H4 (cell line): ENCODE data around the gene FOCAD. TPM values are rescaled to one million over a fixed set of nuclear protein-coding genes. Genes with fewer than 3 reads are reported as not detected.
A peak's percentile ranks its signal among the peaks of the same experiment; 100 is the strongest.

ENCODE experiments used
- DNase-seq: peaks from one replicate; pipeline ENCODE4 v3.0.0-alpha.2; 2015; ENCODE audit warnings: low spot score
- total RNA-seq: library from RNA; depleted of rRNA; stranded (reverse); fragments of >200 nt; shearing (Covaris generic); gene quantifications from 2 replicates; pipeline ENCODE4 v1.2.3, GENCODE V29; 2014

Gene FOCAD
- total RNA-seq, 1 experiment from 2014 or later, result 14.7 TPM

DNA sequence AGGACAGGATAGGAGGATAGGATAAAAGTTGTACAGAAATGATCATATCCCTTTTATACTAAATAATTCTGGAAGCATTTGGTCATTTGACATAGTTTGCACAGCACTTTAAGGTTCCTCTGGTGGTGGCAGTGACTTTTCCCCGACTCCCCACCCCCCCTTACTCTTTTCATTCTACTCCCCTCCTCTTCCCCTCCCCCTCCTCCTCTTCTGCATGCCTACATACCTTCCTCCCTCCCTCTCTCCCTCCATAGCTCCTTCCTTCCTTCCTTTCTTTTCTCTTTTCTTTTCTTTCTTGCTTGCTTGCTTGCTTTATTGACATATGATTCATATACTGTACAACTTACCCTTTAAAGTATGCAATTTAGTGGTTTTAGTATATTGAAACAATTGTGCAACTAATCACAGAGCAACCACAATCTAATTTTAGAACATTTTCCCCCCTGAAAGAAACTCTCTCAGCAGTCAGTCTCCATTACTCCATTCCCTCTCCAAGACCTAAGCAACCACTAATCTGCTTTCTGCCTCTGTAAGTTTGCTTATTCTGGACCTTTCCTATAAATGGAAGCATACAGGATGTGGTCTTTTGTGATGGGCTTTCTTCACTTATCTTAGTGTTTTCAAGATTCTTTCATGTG, 188.4 kb downstream of the FOCAD start:
- peak; percentile 63 for DNase-seq

DNA sequence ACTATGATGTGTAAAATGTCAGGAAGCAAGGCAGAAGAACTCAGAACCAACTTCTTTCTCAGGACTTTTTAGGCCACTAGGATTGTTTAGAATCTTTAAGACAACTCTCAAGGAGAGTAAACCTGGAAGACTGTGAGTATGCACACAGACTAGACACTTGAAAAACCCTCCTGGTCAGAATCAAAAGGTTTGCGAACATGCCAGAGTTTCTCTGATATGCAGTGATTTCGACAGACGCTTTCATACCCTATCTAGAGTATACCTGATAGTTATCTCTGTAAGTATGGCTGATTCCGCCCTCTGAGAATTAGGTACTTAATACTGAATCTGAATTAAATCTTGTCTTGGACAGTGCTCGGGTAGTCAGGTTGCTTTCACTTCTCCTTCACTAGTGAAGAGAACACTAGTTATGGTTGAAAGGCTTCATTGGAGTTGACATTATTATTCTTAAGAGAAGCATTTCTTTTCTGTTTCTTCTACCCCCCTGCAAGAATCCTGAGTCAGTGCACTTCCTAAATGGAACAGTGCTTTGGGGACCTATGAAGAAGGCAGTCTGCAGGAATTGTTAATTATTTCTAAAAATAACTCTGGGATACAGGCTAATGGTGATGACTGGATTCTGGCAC, 189.3 kb downstream of the FOCAD start:
- no peak for DNase-seq

DNA sequence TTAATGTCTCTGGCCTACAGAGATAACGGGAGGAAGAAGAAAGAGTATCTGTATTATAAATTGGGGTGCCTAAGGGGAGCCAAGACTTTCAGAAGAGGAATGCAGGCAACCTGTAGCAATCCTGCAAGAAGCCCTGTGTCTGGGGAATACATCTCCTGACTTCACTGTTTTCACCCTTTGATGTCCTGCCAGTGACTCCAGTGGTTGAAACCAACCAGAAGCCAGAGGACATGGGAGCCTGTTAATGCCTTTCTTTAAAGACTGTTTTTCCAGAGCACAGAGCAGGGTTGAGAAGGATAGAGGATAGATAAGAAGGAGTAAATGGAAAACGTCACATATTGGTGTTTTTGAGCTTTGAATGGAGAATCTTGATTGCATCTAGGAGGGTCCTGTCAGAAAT, 196.2 kb downstream of the FOCAD start:
- no peak for DNase-seq

DNA sequence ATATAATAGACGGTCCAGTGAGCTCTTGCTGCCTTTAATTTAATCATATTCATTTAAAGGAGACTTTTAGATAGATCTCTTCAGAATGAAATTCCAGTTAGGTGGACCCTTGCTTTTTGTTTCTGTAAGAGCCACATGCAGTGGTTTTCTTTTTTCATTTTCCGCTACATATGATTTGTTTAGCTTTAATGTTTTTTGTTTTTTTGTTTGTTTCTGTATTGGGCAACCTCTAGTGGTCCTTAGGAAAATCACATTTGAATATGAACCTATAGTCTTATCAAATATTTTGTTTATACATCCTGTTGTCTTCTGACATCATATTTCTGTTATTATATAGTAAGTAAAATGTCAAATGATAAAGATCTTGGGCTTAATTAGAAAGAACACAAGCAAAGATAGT, 196.6 kb downstream of the FOCAD start:
- DNase-seq, result no peak

DNA sequence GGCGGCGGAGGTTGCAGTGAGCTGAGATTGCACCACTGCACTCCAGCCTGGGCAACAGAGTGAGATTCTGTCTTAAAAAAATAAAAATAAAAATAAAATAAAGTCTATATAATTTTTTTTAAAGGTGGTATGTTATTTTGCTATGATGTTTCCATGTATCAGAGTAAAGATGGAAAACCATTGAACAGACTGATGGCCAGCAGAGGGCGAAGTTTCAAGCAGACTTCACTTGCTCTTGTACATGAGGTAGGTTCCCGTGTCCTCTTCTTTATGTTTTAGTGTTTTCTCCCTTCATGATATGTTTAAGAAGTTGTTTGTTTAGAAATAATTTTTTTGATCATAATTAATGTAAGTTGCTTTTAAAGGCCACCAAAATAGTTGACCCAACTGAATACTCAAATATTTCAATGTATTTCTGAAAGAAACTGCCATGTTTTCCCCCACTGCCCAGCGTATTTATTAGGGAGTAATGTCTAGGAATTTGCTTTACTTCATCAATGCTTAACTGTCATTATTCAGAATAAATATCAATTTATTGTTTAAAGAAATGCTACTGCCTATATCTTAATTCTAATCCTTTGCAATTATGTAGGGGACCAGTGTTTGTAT, 201.0 kb downstream of the FOCAD start:
- peak; percentile 12 for DNase-seq

DNA sequence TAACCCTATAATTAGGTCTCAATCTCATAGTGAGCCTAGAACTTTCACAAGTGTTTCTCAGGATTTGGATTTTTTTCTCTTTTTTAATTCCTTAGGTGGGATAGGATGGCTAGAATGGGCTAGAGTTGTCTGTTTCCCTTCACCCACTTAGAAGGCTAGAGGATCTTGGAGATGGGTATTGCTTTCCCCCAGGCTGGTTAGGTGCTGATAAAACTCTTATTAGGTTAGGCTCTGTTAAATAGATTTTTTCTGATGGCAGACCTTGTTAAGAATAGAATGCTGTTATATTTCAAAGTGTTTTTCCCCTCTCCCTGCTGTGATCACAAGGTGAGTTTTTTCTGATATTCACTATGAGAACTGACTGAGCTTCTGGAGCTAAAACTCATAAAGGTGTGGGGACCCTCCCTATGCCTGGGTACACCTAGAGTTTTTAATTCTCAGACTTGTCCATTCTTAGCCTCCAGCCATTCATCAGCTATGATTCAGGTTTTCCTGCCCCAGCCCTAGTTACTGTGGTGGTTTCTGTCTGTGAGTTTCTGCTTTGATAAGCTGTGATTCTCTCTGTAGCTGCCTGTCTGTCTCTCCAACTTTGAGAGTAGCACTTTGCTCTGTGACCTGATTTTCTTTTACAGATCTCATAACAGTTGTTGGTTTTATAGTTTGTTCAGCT, 215.0 kb downstream of the FOCAD start:
- DNase-seq, result no peak

DNA sequence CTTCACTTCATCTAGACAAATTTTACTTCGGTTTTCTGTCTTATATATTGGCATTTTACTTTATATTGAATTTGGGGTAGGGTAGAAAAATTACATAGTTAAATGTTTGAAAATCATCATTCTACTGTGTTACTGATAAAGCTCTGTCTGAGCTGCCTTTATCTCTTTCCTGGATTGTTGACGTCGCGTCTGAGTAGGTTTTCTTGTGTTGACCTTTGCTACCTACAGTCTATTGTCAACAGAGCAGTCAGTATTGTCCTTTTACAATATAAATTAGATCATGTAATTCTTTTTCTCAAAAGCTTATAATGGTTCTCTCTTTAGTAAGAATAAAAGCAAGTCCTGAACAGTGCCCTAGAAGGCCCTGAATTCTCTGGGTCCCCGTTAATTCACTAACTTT, 219.2 kb downstream of the FOCAD start:
- no peak for DNase-seq

DNA sequence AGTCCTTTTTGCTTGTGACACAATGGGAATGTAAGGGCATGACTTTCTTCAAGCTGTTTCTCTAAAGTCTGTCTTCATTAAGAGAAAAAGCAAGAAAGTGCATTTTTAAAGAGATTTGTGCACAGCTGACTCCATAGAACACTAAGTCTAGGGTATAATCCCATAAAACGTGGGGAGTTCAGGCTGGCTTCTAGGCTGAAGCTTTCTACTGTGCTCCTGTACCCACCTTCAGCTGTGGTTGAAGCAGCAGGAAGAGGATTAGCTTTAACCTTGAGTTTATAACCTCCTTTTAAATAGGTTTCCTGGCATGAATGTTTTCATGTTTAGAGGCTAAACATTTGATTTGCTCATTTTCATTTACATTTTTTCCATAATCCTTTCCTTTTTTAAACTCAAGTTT, 220.9 kb downstream of the FOCAD start:
- no peak for DNase-seq

DNA sequence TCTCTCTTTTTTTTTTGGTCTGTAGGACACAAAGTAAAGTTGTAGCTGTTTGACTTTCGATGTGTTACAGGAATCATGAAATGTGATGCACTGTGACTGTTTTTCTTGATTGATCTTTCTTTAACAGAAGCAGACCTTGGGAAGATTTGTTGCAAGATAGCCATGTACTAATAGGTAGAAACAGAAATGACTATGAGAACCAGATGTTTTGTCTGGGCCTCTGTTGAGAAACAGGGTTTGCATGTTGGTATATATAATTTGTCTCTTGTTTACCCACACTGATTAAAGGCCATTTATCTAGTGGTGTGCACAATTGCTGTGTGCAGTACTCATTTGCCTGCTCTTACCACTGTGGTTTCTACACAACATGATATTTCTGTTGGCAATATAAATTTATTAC, 222.3 kb downstream of the FOCAD start:
- DNase-seq, result no peak

DNA sequence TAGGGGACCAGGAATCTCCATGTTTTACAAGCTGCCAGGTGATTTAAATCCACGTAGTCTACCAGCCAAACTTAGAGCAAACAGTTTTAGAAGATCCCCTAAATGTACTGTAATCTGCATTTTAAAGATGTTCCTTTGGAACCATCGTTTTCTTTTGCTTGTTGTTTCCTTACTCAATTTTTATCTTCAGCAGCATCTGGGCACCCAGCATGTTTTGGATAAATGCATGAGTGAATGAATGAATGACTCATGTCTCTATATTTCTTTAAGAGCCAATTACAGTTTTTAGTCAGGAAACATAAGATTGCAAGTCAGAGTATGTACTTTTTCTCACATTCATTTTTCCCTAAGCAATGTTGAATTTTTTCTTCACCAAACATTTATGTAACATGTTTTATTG, 224.4 kb downstream of the FOCAD start:
- no peak for DNase-seq

DNA sequence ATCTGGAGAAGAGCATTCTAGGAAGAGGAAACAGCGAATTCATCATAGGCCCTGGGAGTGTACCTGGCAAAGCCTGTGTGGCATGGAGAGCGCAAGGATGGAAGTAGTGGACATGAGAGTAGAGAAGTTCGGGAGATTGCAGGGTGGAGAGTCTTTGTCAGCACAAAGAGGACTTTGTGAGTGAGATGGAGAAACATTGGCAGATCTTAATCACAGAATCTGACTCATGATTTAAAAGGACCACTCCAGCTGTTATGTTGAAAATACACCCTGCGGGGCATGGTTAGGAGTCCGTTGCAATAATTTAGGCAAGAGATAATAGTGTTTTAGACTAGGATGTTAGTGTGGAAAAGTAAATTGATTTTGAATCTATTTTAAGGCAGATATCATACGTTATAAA, 230.5 kb downstream of the FOCAD start:
- DNase-seq, result no peak

DNA sequence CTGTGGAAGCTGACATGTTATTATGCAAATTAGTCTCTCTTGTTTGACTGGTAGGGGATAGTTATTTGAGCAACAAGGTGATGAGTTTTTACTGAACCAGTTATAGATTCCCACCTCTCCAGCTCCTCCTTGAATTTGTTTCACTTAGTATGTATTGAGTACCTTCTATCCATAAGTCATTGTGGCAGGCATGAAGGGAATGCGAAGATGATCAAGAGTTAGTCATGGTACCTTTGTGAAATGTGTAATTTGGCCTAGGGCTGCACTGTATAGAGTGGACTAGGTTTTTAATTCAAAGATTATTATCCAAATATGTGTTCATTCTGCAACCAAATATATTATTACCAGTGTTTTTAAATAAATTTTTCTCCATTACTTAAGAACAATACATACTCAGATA, 237.3 kb downstream of the FOCAD start:
- DNase-seq, result no peak

DNA sequence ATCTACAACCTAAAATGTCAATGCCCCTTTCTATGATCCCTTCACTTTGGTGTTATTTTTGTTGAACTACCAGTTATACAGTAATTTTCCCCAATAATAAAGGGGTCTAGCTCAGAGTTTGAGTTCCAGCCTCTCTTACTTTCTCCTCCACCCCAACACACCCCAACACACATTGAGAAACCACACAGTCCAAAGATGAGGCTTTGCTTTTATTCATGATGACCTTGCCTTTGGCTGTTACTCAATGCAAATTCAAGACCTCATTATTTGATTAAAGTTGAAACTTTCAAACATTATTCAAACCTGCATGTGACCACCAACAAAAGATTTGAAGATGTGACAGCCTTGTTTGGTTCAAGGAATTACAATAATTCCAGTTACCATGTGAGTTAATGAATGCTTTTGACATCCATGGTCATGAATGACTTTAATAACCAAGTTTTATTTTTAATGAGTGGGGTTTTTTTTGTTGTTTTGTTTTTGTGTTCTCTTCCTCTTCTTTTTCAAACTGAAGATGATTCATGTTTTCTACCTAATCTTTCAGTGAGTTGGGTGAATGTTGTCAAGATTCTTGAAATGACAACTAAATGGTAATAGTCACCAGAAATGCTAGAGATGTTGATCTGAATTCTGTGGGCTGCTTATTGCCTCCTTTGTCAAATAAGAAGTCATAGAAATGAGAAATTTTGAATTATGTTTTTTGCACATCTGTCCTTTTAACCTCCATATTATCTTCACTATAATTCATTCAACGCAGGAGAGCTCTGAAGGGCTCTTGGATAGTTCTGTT, 241.4 kb downstream of the FOCAD start:
- DNase-seq, result no peak

DNA sequence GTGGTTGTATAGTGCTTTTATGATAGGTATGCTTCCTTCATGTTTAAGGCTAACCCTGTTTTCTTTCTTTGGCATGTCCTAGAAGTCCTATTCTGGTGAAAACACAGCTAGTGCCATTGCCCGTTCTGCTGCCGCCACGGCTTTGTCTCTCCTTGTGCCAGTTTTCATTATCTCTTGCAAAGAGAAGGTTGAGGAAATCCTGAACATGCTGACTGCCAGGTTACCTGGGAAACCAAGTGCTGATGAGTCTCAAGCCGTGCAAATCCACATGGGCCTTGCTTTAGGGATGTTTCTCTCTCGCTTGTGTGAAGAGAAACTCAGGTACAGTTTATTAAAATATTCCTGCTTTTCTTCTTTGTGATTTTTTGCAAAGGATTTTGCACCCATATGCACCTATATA, 245.2 kb downstream of the FOCAD start:
- DNase-seq, result no peak

DNA sequence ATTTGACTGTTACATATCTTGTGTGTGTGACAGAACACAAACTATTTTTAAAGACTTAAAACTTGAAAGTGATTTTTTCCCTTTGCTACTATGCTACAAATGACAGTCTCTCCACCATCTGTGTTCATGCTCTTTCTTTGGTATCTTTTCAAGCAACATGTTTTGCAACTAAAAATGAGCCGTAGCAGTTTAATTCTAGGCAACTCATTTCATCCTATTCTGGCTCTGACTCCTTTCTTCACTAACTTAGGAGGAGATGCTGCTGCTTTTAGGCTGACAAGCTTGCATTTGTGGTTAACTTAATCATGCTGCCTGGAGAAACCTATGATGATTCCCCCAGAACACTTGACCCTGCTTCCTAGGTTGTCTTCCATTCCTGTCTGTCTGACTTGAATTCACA, 246.8 kb downstream of the FOCAD start:
- DNase-seq, result no peak

DNA sequence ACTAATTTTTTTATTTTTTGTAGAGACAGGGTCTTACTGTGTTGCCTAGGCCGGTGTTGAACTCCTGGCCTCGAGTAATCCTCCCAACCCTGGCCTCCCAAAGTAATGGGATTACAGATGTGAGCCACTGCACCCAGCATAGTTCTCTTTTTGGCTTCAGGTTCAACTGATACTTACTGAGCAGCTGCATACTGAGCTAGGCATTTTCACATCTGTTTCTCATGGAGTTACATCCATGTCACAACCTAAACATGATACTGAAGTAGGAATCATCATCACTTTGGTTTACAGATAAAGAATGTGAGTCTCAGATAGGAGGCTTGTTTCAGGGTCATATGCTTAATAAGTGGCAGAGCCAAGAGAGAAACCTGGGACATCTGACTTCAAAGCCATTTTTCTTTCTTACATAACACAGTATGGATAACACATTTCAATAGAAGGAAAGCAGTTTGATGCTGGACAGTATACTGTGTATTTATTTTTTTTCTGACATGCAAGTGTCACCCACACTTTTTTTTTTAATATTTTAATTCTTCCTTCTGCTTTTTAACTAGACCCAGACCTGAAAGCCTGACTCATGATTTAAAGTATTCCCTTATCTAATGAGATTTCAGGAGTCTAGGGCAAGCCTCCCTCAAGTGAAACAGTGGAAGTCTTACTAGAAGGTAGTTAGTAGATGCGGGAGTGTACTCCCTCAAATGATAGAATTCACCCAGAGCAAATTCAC, 256.6 kb downstream of the FOCAD start:
- no peak for DNase-seq

DNA sequence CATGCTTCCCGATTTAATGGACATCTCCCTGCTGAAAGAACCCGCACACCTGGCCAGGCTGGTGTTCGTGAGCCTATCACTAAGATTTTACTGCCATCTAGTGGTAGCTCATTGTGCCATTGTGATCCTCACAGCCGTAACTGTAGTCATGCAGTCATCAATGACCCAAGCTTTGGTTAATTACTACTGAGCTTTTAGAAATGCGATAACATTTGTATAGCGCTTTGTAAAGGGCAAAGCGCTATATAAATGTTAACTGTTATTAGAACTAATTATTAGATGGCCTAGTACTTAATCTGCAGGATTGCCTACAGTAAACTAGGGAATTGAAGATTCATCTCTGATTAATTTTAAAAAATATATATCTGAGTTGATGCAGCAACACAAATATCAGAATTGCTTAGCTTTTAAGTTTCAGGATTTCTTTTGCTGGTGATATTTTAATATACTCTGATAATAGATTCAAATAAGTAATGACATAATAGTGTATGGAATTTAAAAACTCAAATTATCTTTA, 257.2 kb downstream of the FOCAD start:
- peak; percentile 54 for DNase-seq

DNA sequence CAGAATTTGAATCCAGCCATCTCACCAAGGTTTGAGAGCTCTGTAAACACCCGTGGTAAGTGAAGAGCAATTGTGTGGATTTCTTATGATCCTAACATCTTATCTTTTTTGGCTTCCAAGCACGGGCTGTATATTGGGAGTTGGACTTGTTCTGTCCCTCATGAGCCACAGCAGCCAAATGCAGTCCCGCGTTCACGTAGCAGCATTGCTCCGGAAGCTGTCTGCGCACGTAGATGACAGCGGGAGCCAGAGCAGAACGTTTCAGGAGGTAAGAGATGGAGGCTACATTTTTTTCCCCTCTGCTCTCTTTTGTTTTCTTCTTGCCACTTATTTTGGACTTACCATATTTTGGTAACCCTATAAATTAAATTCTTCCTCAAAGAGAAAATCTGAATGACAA, 260.4 kb downstream of the FOCAD start:
- no peak for DNase-seq

DNA sequence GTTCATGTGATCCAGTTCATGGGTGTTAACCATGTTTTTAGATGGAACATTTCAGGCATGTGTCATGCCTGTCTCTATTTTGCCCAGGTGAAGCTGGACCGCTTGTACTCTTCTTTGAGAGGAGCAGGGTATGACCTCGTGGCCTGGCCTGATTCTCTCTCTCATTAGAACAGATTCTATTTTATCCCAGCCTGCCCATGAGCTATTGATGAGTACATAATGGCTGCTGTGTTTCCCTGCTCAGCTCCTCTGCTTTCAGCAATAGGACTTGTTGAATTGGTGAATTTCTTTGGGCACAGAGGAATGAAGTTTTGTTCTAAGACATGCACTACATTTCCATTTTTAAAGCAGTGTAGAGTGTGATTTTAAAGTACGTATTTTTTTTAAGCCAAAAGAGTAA, 261.2 kb downstream of the FOCAD start:
- no peak for DNase-seq

DNA sequence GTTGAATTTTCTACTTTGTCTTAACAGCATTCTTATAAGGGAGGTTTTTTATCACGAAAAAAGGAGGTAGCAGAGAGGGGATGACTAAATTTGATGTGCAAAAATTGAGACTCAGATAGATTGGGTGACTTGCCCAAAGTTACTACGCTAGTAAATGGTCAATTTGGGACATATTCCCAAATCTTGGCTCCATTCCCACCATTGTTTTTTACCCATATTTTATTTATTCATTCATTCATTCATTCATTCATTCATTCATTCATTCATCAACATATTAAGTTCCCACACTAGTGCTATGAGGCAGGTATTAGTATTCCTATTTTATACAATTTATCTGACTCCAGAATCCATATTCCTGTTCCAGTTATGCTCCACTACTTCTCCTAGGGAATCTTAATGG, 261.8 kb downstream of the FOCAD start:
- no peak for DNase-seq

DNA sequence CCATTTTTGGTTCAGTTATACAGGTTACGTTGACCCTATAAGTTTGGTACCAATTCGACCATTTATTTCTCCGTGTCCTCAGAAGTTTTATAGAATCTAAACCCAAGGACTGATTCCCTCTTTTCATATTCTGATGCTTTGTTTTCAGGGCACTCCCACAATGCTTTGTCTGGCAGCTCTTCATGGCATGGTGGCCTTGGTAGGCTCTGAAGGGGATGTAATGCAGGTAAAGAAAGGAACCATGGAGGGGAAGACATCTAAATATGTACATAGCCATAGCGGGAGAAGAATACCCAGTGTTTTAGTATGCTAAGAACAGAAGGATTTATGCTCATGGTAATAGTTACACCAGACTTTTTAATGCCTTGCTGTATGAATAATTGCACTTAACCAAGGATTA, 264.6 kb downstream of the FOCAD start:
- DNase-seq, result no peak
